ENCODE results near the gene ATF3.
A peak's percentile ranks its signal among the peaks of the same experiment; 100 is the strongest.

ATF3 gene

GRCh38 chr1:212608959-212609700 lies 569 bp downstream of the ATF3 start:
- peak; percentile 23 to 25 for DNase-seq (ENCODE audit: low read depth in 2 of 2)

- no peak for DNase-seq (ENCODE audit: low read depth in 2 of 2)
Observed at GRCh38 chr1:212609701-212610574, 1.4 kb downstream of the ATF3 start.

DNA sequence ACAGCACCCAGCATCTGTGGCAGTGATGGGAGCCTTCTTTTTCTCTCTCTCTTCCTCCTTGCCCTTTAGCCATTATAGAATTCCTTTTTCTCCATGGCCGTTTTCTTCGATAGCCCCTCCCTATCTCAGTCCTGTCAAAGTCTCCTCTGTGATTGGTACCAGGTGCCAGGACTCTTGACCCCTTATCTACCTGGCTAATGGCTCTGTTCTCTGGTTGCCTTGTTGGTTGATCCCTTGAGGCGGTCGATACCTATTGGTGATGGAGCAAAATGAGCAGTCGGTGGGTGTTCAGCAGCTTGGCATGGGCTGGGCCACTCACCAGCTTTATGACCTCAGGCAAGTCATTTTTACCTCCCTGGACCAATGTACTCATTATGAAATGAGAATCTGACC lies 2.0 kb downstream of the ATF3 start:
- no peak for DNase-seq (ENCODE audit: low read depth in 2 of 2)

GRCh38 chr1:212611000-212611948 lies 2.7 kb downstream of the ATF3 start:
- DNase-seq (ENCODE audit: low read depth in 2 of 2): no peak

DNA sequence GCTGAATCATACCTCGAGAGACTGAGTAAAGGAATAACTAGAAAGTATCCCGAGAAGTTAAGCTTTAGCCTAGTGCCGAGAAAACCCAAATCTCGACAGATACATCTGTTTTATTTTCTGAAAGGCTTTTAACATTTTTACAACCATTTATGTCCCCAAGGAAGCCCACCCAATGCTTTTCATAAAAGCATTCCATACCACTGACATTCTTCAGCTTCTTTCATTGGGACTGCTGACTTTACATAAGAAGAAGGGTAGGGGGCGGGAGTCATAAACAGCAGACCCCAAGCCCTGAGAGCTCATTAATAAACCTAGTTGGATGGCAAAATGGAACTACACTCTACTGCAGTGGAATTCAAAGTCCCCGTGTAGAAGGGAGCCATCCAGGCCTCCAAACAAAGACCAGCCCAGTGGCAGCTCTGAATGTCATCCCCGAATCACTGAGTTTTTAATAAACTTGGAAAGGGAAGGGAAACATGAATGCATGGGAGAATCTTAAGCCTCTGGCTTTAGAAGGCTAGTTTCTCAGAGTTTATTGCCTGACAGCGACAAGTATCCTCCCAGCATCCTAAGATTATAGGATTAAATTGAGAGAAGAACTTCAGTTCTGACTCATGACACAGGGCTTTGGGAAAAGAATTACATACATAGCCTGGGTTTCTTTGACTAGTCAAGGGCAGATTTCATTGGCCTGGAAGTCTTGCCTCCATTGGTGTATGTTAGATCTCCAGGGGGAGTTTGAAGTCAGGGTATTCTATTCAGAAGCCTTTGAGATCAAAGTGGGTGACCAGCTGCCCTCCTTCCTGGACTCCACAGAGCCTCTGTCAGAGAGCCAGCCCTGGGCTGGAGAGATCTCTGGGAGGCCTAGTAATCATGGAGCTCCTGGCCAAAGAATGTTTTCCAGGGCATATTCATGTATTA lies 3.7 kb downstream of the ATF3 start:
- DNase-seq (ENCODE audit: low read depth in 2 of 2): no peak

GRCh38 chr1:212613440-212614335 lies 5.1 kb downstream of the ATF3 start:
- no peak for DNase-seq (ENCODE audit: low read depth in 2 of 2)

GRCh38 chr1:212614453-212615200 lies 6.1 kb downstream of the ATF3 start:
- DNase-seq (ENCODE audit: low read depth in 2 of 2): no peak

DNA sequence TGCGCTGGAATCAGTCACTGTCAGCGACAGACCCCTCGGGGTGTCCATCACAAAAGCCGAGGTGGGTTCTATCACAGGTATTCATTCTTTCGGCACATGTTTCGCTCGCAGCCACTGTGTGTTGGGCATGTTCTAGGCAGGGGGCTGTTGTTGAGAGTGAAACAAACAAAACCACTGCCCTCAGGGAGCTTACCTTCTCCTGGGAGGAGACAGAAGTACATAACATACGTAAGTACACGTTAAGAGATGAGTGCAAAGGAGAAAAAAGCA lies 6.6 kb downstream of the ATF3 start:
- DNase-seq (ENCODE audit: low read depth in 2 of 2): no peak

DNA sequence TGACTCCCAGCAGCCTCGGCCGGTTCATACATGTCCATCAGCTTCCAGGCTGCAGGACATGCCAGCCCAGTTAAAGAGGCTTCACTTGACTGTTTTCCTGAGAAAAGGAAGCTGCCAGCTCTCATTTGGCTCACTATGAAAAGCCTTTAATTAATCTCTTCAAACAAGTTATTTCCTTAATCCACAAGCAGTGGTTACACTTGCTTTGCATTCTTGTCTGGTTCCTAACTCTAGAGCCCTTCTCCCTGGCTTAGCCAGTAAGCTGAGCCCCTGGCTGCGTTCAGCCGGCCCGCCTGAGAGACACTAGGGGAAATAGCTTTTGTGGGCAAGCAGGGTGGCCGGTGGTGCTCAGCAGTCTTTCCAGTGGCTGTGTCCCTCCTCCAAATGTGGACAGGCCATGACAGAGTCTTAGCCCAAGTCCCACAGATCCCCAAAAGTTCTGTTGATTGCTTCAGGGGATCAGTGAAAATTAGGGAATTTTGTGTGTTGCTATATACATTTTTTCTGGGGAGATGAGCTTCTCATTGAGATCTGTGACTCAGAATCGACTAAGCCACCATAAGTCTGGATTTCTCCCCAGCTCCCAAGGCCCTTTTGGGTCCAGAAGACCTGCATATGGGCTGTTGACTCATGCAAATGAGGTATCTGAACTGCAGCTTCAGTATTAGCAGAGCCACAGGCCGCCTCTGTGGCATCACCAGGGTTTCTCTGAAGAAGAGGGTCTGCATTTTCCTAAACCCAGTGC lies 10.1 kb downstream of the ATF3 start:
- DNase-seq (ENCODE audit: low read depth in 2 of 2): no peak

DNA sequence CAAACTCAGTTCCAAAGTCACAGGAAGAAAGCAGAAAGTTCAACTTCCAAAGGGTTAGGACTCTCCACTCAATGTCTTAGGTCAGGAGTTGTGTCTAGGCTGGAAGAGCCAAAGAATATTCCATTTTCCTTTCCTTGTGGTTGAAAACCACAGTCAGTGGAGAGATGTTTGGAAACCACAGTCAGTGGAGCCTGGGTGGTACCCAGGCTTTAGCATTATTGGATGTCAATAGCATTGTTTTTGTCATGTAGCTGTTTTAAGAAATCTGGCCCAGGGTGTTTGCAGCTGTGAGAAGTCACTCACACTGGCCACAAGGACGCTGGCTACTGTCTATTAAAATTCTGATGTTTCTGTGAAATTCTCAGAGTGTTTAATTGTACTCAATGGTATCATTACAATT lies 11.7 kb downstream of the ATF3 start:
- no peak for DNase-seq (ENCODE audit: low read depth in 2 of 2)

- DNase-seq (ENCODE audit: low read depth in 2 of 2): no peak
Observed at GRCh38 chr1:212621043-212621948, 12.7 kb downstream of the ATF3 start.

- no peak for DNase-seq (ENCODE audit: low read depth in 2 of 2)
Observed at GRCh38 chr1:212621949-212622305, 13.4 kb downstream of the ATF3 start.

DNA sequence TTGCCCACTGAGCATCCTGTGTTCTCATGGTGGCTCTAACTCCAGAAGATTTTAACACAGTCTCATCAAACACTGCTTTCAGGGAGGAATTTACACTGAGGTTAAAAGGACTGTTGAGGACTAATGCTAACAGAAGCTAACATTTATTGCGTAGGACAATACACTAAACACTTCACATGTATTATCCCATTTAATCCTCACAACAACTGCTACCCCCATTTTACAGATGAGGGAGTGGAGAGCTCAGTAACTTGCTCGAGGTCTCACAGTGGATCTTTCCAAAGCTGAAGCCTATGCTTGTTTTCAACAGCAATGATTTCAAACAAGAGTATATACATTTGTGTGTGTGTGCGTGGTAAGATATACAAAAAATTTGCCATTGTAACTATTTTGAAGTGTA lies 13.9 kb downstream of the ATF3 start:
- DNase-seq (ENCODE audit: low read depth in 2 of 2): no peak

- DNase-seq (ENCODE audit: low read depth in 2 of 2): no peak
Observed at GRCh38 chr1:212622906-212623305, 14.3 kb downstream of the ATF3 start.

DNA sequence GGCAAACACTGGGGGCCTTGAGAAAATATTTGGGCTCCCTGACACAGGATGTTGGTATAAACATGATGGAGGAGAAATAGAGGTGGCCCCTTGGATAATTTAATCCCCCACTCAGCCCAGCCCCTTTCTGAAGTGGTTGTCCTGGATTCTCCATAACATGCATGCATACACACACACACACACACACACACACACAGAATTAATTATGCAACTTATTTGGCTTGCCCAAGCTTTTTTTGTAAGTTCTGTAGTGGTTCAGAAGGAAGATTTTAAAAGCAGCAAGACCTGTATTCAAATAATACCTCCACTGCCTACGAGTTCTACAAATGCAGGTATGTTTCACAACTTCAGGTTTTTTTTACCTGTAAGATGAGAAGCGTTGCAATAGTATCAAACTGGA lies 15.0 kb downstream of the ATF3 start:
- no peak for DNase-seq (ENCODE audit: low read depth in 2 of 2)

DNA sequence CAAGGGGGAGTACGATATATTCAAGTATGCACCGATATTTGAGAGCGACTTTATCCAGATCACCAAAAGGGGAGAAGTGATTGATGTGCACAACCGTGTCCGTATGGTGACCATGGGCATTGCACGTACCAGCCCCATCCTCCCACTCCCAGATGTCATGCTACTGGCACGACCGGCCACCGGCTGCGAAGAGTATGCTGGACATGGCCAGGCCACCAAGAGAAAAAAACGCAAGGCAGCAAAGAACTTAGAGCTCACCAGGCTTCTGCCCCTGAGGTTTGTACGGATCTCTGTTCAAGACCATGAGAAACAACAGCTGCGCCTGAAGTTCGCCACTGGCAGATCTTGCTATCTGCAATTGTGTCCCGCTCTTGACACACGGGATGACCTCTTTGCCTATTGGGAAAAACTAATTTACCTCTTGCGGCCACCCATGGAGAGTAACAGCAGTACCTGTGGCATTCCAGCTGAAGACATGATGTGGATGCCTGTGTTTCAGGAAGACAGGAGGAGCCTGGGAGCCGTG lies 16.5 kb downstream of the ATF3 start:
- no peak for DNase-seq (ENCODE audit: low read depth in 2 of 2)

- DNase-seq (ENCODE audit: low read depth in 2 of 2): no peak
Observed at GRCh38 chr1:212625781-212626450, 17.4 kb downstream of the ATF3 start.
